Right renal pelvis (tissue), 4 donors: Measurements from ENCODE around the gene GPATCH8. TPM values are rescaled to one million over a fixed set of nuclear protein-coding genes. Genes with fewer than 3 reads are reported as not detected.

Experiments used
- polyA plus RNA-seq, 4 donors: library from polyadenylated mRNA; unstranded; fragments of 120-200 nt; gene quantifications; one replicate each; pipeline ENCODE4 v1.2.1, GENCODE V29; 2013; ENCODE audit not compliant: insufficient read length in 4 of 4

Gene GPATCH8
- polyA plus RNA-seq, 4 donors: 42.4 to 49.5 (median 44.4) TPM

Other genes starting within 250 kb of the GPATCH8 start
- 10 to 100 TPM in 2 of 4 donors, 1 to 10 TPM in 2; 6.8 to 11.4 (median 10.3) TPM for gene SLC4A1, start 235.3 kb downstream of the GPATCH8 start, polyA plus RNA-seq
- gene RUNDC3A, start 194.8 kb downstream of the GPATCH8 start, polyA plus RNA-seq: 1 to 10 TPM; 1.9 to 3.1 (median 2.3) TPM
- 100 to 1,000 TPM in 1 of 4 donors, 10 to 100 TPM in 3; 94.9 to 124 (median 97.8) TPM for gene SLC25A39, start 178.6 kb downstream of the GPATCH8 start, polyA plus RNA-seq
- 100 to 1,000 TPM; 229 to 332 (median 237) TPM for gene GRN, start 158.1 kb downstream of the GPATCH8 start, polyA plus RNA-seq
- 10 to 100 TPM; 35.1 to 53.2 (median 36.1) TPM for gene FAM171A2, start 139.6 kb downstream of the GPATCH8 start, polyA plus RNA-seq
- 1 to 10 TPM; 4.0 to 8.9 (median 5.3) TPM for gene ITGA2B, start 113.8 kb downstream of the GPATCH8 start, polyA plus RNA-seq
- gene FZD2, start 54.1 kb upstream of the GPATCH8 start, polyA plus RNA-seq: 10 to 100 TPM; 27.7 to 42.2 (median 32.1) TPM
- gene MEIOC, start 153.1 kb upstream of the GPATCH8 start, polyA plus RNA-seq: 1 to 10 TPM; 1.6 to 2.1 (median 1.9) TPM
- 10 to 100 TPM; 33.1 to 38.6 (median 35.8) TPM for gene CCDC43, start 186.4 kb upstream of the GPATCH8 start, polyA plus RNA-seq
- 10 to 100 TPM in 2 of 4 donors, 1 to 10 TPM in 2; 9.2 to 13.9 (median 11.7) TPM for gene DBF4B, start 205.3 kb upstream of the GPATCH8 start, polyA plus RNA-seq